ENCODE data around the gene RCOR1.

The RCOR1 gene

DNA sequence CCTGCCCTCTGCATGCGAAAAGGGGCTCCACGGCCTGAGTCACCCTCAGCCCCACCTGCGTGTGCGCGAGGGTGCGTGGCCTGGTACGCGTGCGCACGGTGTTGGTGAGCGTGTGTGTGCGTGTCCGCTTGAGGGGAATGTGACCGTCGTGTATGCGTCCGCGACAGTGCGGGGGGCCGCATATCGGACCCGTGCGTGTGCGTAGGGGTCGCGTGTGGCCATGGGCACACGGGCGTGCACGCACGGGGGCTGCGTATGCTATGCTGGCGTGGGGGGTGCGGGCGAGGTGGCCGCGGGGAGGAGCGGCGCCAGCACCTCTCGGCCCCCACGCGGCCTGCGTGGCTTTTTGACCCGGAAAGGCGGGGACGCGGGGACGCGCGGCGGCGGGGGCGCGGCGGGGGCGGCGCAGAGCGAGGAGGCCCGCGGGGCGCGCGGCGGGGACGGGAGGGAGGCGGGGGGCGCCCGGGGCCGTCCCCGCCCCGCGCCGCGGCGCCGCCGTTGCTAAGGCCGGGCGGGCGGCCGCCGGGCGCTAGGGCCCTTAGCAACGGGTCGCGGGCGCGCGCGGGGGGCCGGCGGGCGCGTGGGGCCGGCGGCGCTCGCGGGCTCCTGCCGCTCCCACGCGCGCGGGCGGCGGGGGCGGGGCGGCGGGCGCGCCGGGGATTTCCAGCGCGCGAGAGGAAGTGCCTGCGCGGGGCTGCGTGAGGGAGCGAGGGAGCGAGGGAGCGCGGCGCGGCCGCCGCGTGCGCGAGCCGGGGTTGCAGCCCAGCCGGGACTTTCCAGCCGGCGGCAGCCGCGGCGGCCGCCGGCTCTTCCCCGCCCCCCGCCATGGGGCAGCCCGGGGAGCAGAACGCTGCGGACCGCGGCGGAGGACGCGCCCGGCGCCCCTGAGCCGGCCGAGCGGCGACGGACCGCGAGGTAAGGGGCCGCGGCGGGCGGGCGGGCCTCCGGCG lies 184.6 kb downstream of the RCOR1 start, which contains the start of gene TRAF3:
TRAF3 (plus strand) TSS at position 689 of the 950 bp plus-strand sequence. CDS start 92,753 bp downstream, outside the sequence.
- no peak for DNase-seq (ENCODE audit: low read depth in 2 of 2)

- DNase-seq (ENCODE audit: low read depth in 2 of 2), result no peak
Measured at GRCh38 chr14:102777711-102778337, 185.4 kb downstream of the RCOR1 start.

GRCh38 chr14:102778338-102779083 lies 186.1 kb downstream of the RCOR1 start:
- DNase-seq (ENCODE audit: low read depth in 2 of 2), result no peak

GRCh38 chr14:102779084-102779462 lies 186.6 kb downstream of the RCOR1 start:
- DNase-seq (ENCODE audit: low read depth in 2 of 2), result no peak

GRCh38 chr14:102779574-102780315 lies 187.3 kb downstream of the RCOR1 start:
- DNase-seq (ENCODE audit: low read depth in 2 of 2), result no peak
